Measurements from ENCODE around the gene POMGNT1. TPM values are rescaled to one million over a fixed set of nuclear protein-coding genes. Genes with fewer than 3 reads are reported as not detected.
"Not testable (repeated sequence)": the region's sequence is repeated elsewhere in the genome, so short reads cannot be mapped to it uniquely, and the experiment has no call there.

POMGNT1 gene
- total RNA-seq (2014; rRNA removed; shearing (Covaris generic)): 66.3 and 68.9 TPM in 2 replicates

DNA sequence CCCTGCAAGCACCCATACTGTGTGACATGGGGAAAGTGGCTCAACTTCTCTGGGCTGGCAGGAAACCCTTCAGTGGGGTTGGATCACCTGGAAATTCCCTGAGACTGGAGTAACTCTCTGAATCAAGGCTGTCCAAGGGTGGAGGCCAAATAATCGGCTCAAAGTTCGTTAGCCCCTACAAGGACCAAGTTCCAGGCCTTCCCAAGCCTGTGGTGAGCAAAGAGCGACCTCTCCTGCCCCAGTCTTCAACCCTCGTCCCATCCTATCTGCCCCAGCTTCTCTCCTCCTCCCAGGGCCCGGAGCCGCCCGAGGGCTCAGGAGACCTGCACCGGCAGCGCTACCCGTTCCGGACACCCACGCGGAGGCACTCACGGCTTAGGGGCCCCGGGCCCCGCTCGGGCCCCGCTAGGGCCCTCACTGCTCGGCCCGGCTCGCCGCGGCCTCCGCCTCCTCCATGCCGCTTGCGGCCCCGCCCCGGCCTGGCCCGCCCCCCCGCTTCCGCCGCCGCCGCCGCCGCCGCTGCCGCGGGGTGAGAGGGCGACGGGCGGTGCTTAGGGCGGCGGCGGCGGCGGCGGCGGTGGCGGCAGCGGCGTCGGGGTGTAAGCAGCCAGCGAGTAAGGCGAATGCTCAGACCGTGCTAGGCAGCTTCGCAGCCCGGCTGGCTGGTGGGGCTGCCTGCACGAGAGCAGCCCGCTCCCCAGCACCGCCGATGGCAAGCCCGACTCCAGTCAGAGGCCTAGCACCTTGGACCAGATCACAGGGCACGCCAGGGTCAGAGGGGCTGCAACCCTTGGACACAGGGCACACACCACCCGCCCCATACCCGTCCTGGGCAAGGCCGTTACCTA, at the start of gene POMGNT1:
POMGNT1 (minus strand) TSS at position 471 of the 848 bp plus-strand sequence. CDS start 613 bp downstream, outside the sequence.
- peak; percentile 39 for DNase-seq (ENCODE audit: low spot score)

GRCh38 chr1:46247436-46248121, 49.3 kb upstream of the POMGNT1 start, which contains the start of gene RAD54L:
Gene RAD54L (plus strand): TSS chr1:46247763. CDS start chr1:46248406, 643 bp downstream.
- peak; percentile 99 for DNase-seq (ENCODE audit: low spot score)

DNA sequence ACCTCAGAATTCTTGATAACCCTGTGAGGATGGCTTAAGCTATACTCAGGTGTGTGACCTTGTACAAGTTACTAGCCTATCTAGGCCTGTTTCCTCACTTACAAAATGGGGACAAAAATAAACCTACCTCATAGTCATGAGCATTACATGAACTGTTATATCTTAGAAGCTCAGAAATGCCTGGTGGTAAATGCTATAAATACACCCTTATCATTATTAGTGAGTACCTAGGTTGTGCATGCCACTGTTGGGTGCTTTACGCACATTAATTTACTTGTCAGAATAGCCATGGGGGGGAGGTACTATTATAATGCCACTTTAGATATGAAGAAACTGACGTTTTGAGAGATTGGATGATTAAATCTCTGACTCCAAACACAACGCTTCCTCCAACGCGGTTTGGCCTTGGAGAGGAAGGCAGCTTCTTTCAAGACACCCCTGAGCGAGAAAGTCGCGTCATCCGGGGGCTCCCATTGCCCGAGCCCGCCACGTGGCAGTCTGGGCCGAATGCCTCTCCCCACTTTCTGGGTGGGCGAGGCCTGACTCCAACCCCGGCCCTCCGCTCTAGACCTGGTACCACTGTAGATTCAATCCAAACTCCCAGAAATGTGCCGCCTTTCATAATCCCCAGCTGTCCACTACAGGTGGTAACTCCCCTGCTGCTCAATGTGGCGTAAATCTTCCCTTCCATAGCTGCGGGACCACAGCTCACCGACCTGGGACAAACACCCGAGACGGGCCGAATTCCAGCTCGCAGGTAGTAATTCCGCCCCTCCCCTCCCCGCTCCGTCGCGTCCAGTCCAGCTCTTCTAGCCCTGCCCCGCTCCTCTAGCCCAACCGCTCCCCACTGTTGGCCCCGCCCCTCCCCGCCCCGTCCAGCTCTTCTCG, 48.6 kb upstream of the POMGNT1 start:
- DNase-seq (ENCODE audit: low spot score): no peak

DNA sequence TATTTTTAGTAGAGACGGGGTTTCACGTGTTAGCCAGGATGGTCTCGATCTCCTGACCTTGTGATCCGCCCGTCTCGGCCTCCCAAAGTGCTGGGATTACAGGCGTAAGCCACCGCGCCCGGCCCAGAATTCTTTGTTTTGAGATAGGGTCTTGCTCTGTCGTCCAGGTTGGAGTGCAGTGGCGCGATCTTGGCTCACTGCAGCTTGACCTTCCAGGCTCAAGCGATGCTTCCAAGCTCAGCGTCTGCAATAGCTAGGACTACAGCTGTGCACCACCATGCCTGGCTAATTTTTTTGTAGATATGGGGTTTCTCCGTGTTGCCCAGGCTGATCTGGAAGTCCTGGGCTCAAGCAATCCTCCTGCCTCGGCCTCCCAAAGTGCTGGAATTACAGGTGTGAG, 47.9 kb upstream of the POMGNT1 start:
- not testable (repeated sequence) for DNase-seq (ENCODE audit: low spot score)

GRCh38 chr1:46244656-46245371, 46.6 kb upstream of the POMGNT1 start:
- peak; percentile 32 for DNase-seq (ENCODE audit: low spot score)

DNA sequence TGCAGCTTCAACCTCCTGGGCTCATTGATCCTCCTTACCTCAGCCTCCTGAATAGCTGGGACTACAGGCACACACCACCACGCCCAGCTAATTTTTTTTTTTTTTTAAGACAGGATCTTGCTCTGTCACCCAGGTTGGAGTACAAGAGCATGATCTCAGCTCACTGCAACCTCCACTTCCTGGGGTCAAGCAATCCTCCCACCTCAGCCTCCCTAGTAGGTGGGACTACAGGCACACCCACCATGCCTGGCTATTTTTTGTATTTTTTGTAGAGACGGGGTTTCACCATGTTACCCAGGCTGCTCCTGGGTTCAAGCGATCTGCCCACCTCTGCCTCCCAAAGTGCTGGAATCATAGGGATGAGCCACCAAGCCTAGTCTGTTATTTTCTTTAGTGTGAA, 45.6 kb upstream of the POMGNT1 start:
- DNase-seq (ENCODE audit: low spot score): not testable (repeated sequence)

- no peak for DNase-seq (ENCODE audit: low spot score)
These were observed 44.7 kb upstream of the POMGNT1 start for GRCh38 chr1:46242918-46243317.

DNA sequence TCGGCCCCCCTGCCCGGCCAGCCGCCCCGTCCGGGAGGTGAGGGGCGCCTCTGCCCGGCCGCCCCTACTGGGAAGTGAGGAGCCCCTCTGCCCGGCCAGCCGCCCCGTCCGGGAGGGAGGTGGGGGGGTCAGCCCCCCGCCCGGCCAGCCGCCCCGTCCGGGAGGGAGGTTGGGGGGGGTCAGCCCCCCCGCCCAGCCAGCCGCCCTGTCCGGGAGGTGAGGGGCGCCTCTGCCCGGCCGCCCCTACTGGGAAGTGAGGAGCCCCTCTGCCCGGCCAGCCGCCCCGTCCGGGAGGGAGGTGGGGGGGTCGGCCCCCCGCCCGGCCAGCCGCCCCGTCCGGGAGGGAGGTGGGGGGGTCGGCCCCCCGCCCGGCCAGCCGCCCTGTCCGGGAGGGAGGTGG, 43.5 kb upstream of the POMGNT1 start:
- not testable (repeated sequence) for DNase-seq (ENCODE audit: low spot score)

DNA sequence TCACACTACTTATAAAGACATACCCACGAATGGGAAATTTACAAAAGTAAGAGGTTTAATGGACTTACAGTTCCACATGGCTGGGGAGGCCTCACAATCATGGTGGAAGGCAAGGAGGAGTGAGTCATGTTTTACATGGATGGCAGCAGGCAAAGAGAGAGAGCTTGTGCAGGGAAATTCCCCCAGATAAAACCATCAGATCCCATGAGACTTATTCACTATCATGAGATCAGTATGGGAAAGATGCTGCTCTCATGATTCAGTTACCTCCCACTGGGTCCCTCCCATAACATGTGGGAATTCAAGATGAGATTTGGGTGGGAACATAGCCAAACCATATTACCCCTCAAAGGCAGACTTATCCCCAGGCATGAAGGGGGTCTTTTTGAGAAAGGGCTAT, 40.6 kb upstream of the POMGNT1 start:
- DNase-seq (ENCODE audit: low spot score): not testable (repeated sequence)

- no peak for DNase-seq (ENCODE audit: low spot score)
These were observed 38.6 kb upstream of the POMGNT1 start for GRCh38 chr1:46236882-46237281.

GRCh38 chr1:46231231-46231630, 33.0 kb upstream of the POMGNT1 start:
- not testable (repeated sequence) for DNase-seq (ENCODE audit: low spot score)

GRCh38 chr1:46224966-46225365, 26.7 kb upstream of the POMGNT1 start:
- DNase-seq (ENCODE audit: low spot score): no peak

- DNase-seq (ENCODE audit: low spot score): peak; percentile 92
These were observed 25.3 kb upstream of the POMGNT1 start for GRCh38 chr1:46223472-46223943.

- not testable (repeated sequence) for DNase-seq (ENCODE audit: low spot score)
These were observed 24.8 kb upstream of the POMGNT1 start for GRCh38 chr1:46223055-46223454.

DNA sequence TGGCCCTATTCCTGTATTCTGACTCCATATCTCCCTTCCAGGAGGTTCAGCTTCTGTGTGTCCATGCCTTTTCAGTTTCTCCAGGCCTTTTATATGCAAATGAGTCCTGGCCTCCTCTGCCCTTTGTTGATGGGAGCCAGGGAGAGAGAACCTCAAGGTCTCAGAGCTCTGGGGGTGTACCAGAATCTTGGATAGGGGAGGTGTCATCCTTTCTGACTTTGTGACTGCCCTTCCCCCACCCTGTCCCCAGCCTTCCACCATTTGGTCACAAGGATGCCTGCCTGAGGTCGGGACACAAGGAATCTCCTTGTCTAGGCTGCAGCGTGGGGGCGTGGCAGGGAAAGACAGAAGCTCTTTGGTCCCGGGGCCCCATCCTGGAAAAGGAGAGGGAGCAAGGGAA, 23.5 kb upstream of the POMGNT1 start:
- no peak for DNase-seq (ENCODE audit: low spot score)

- DNase-seq (ENCODE audit: low spot score): no peak
These were observed 22.6 kb upstream of the POMGNT1 start for GRCh38 chr1:46220808-46221207.

GRCh38 chr1:46219551-46220520, 21.6 kb upstream of the POMGNT1 start:
- no peak for DNase-seq (ENCODE audit: low spot score)

GRCh38 chr1:46218443-46218842, 20.2 kb upstream of the POMGNT1 start:
- no peak for DNase-seq (ENCODE audit: low spot score)

- DNase-seq (ENCODE audit: low spot score): no peak
These were observed 17.3 kb upstream of the POMGNT1 start for GRCh38 chr1:46215504-46215903.

- no peak for DNase-seq (ENCODE audit: low spot score)
These were observed 12.8 kb upstream of the POMGNT1 start for GRCh38 chr1:46211051-46211450.

Measured in H4 (cell line).